ENCODE results near the gene WNK3.

Gene WNK3

GRCh38 chrX:54280466-54280865 lies 77.4 kb downstream of the WNK3 start:
- Histone ChIP-seq H3K4me2 (no peak overlapping the region), H4K20me1 (no peaks in the 10 kb centered on the region; a peak in 2 of 22 replicates), H3K9me3 (replicated peaks in 1 of 11) (peaks cover 0 to 9% (median 0%) of the 10 kb centered on the region in 11 experiments; a peak in 2 of 22 replicates), H3K27ac (no peak overlapping the region), H3K9ac (no peak overlapping the region), H3K27me3 (peaks cover 23 to 70% (median 54%) of the 10 kb centered on the region in 11 experiments; a peak in 21 of 22 replicates), H3K4me3 (no peak overlapping the region), H3K4me1 (no peaks in the 10 kb centered on the region), H3K36me3 (no peaks in the 10 kb centered on the region)
- no peak for TF ChIP-seq Cebpa-rat (IDR thresholded peaks at IDR 0.05)

- Histone ChIP-seq H4K20me1 (no peaks in the 10 kb centered on the region), H3K4me1 (no peaks in the 10 kb centered on the region), H3K9ac (no peak overlapping the region), H3K27ac (no peak overlapping the region), H3K9me3 (replicated peaks in 1 of 11) (no peaks in the 10 kb centered on the region), H3K4me2 (no peak overlapping the region), H3K4me3 (no peak overlapping the region), H3K36me3 (no peaks in the 10 kb centered on the region), H3K27me3 (peaks cover 60 to 99% (median 88%) of the 10 kb centered on the region in 11 experiments)
- no peak for TF ChIP-seq Cebpa-rat (IDR thresholded peaks at IDR 0.05)
These were observed 86.2 kb downstream of the WNK3 start for GRCh38 chrX:54271664-54272063.

- H3K27me3 ChIP-seq: peaks cover 70 to 95% (median 92%) of the 10 kb centered on the region in 11 experiments
- no peak for TF ChIP-seq Cebpa-rat (IDR thresholded peaks at IDR 0.05)
These were observed 109.5 kb downstream of the WNK3 start for GRCh38 chrX:54248309-54248708.

DNA sequence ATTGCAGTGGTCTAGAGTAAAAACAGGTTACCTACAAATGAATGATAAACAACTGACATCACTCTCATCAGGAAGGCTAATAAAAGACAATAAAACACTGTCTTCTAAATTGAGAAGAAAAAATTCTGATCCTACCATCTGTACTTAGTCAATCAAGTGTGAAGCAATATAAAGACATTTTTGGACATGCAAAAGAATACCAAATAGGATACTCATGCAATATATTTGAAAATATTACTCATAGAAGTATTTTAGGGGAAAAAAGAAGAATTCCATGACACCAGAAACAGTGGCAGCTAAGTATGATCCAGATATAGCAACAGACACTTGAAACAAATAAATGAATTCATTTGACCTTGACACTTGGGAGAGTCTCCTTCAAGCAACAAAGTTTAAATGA lies 111.0 kb downstream of the WNK3 start:
- Histone ChIP-seq H3K36me3 (no peaks in the 10 kb centered on the region), H3K4me2 (no peak overlapping the region), H3K9me3 (replicated peaks in 1 of 11) (no peaks in the 10 kb centered on the region), H3K4me3 (no peak overlapping the region), H3K27ac (no peak overlapping the region), H3K4me1 (no peaks in the 10 kb centered on the region), H3K27me3 (peaks cover 67 to 95% (median 91%) of the 10 kb centered on the region in 11 experiments), H4K20me1 (peaks cover 0 to 3% (median 0%) of the 10 kb centered on the region in 11 experiments; a peak in 2 of 22 replicates), H3K9ac (no peak overlapping the region)
- no peak for TF ChIP-seq Cebpa-rat (IDR thresholded peaks at IDR 0.05)

More at GRCh38 chrX:54248309-54248708, 109.5 kb downstream of the WNK3 start:
- no peaks in the 10 kb centered on the region for H3K9me3 ChIP-seq (replicated peaks in 1 of 11)
- H3K27ac ChIP-seq: no peak overlapping the region
- peaks cover 0 to 3% (median 0%) of the 10 kb centered on the region in 11 experiments; a peak in 2 of 22 replicates for H4K20me1 ChIP-seq
- H3K9ac ChIP-seq: no peak overlapping the region
- H3K4me1 ChIP-seq: no peaks in the 10 kb centered on the region
- no peak overlapping the region for H3K4me3 ChIP-seq
- no peaks in the 10 kb centered on the region for H3K36me3 ChIP-seq
- H3K4me2 ChIP-seq: no peak overlapping the region

GRCh38 chrX:54238588-54238987 lies 119.3 kb downstream of the WNK3 start:
- no peak overlapping the region for H3K4me2 ChIP-seq
- H3K9ac ChIP-seq: no peak overlapping the region
- TF ChIP-seq Cebpa-rat (IDR thresholded peaks at IDR 0.05): no peak
- H4K20me1 ChIP-seq: no peaks in the 10 kb centered on the region
- peaks cover 53 to 73% (median 67%) of the 10 kb centered on the region in 11 experiments for H3K27me3 ChIP-seq
- no peak overlapping the region for H3K4me3 ChIP-seq
- peaks cover 0 to 11% (median 3%) of the 10 kb centered on the region in 11 experiments; a peak in 6 of 22 replicates for H3K9me3 ChIP-seq (replicated peaks in 1 of 11)
- H3K36me3 ChIP-seq: no peaks in the 10 kb centered on the region
- H3K27ac ChIP-seq: no peak overlapping the region
- no peaks in the 10 kb centered on the region for H3K4me1 ChIP-seq

DNA sequence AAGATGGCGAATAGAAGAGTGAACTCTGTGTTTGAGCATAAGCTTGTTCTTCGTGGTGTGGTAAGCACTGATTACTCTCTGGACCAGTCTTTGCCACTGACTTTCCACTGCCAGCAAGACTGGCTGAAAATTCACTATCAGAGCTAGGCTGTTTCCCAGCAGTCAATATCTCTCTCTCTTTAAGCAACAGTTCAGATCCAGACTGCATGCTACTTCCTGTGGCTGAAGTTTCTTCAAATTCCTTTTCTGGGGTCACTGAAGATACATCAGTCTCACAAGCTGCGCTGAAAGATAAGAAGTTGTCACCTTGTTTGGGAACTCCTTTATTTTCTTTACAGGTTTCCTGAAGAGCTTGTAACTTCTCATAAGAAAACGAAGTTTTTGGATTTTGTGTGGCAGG lies 120.8 kb downstream of the WNK3 start:
- no peaks in the 10 kb centered on the region for H3K4me1 ChIP-seq
- no peaks in the 10 kb centered on the region for H4K20me1 ChIP-seq
- peaks cover 40 to 57% (median 51%) of the 10 kb centered on the region in 11 experiments for H3K27me3 ChIP-seq
- H3K4me3 ChIP-seq: no peak overlapping the region
- no peak overlapping the region for H3K9ac ChIP-seq
- no peaks in the 10 kb centered on the region for H3K36me3 ChIP-seq
- H3K4me2 ChIP-seq: no peak overlapping the region
- peaks cover 0 to 11% (median 3%) of the 10 kb centered on the region in 11 experiments; a peak in 6 of 22 replicates for H3K9me3 ChIP-seq (replicated peaks in 1 of 11)
- no peak for TF ChIP-seq Cebpa-rat (IDR thresholded peaks at IDR 0.05)
- no peak overlapping the region for H3K27ac ChIP-seq

DNA sequence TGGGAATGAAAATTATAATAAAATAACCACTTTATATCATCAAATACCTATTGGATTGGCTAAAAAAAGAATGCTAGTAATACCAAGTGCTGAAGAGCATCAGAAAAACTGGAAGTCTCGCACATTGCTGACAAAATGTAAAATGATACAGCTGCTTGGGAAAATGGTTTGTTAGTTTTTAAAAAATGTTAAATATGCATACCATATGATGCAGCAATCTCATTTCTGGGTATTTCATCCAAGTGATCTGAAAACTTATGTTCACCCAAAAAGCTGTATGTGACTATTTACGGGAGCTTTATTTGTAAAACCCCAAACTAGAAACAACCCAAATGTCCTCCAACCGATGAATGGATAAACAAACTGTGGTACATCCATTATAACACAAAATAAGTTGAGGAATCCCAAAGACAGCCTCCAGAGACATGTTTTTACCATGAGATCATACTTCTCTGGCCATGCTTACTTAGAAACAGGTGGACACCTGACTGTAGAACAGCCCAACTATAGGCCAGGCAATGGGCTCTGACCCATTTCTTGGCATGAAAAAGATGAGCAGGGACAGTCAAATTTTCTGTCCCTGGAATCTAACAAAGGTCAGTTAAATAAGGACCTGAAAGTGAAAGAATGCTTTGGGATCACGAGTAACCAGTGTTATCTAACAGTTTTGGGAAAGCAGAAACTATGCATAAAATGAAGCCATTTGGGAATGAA lies 127.3 kb downstream of the WNK3 start:
- Histone ChIP-seq H3K36me3 (no peaks in the 10 kb centered on the region), H3K4me1 (no peaks in the 10 kb centered on the region), H3K4me2 (no peak overlapping the region), H4K20me1 (no peaks in the 10 kb centered on the region), H3K4me3 (no peak overlapping the region), H3K9ac (no peak overlapping the region), H3K27me3 (peaks cover 0 to 18% (median 10%) of the 10 kb centered on the region in 11 experiments; a peak in 16 of 22 replicates), H3K27ac (no peak overlapping the region), H3K9me3 (replicated peaks in 1 of 11) (no peaks in the 10 kb centered on the region)
- TF ChIP-seq Cebpa-rat (IDR thresholded peaks at IDR 0.05): no peak

GRCh38 chrX:54223581-54223980 lies 134.3 kb downstream of the WNK3 start:
- Histone ChIP-seq H3K4me2 (no peak overlapping the region), H3K9me3 (replicated peaks in 1 of 11) (no peaks in the 10 kb centered on the region), H3K4me1 (no peaks in the 10 kb centered on the region), H3K36me3 (no peaks in the 10 kb centered on the region), H3K27me3 (peaks cover 7 to 42% (median 26%) of the 10 kb centered on the region in 11 experiments; a peak in 18 of 22 replicates), H3K4me3 (no peak overlapping the region), H3K27ac (no peak overlapping the region), H4K20me1 (no peaks in the 10 kb centered on the region), H3K9ac (no peak overlapping the region)
- no peak for TF ChIP-seq Cebpa-rat (IDR thresholded peaks at IDR 0.05)

DNA sequence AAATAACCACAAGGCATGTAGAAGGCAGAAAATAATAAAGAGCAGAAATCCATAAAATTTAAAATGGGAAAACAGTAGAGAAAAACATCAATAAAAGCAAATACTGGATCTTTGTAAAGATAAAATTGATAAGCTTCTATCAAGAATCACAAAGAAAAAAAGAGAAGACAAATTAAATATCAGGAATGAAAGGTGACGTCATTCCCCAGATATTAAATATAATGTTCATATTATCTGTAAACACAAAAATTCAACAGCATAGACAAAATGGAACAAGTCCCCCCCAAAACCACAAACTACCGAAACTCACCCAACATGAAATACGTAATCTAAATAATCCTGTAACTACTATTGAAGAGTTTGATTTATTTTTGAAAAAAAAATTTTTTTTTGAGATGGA lies 144.2 kb downstream of the WNK3 start:
- peaks cover 4 to 43% (median 18%) of the 10 kb centered on the region in 11 experiments; a peak in 15 of 22 replicates for H3K27me3 ChIP-seq
- no peak overlapping the region for H3K4me3 ChIP-seq
- H4K20me1 ChIP-seq: no peaks in the 10 kb centered on the region
- no peaks in the 10 kb centered on the region for H3K36me3 ChIP-seq
- TF ChIP-seq Cebpa-rat (IDR thresholded peaks at IDR 0.05): no peak
- H3K4me1 ChIP-seq: no peaks in the 10 kb centered on the region
- no peak overlapping the region for H3K4me2 ChIP-seq
- H3K9me3 ChIP-seq (replicated peaks in 1 of 11): peaks cover 15 to 26% (median 21%) of the 10 kb centered on the region in 11 experiments
- no peak overlapping the region for H3K9ac ChIP-seq
- no peak overlapping the region for H3K27ac ChIP-seq

- Histone ChIP-seq H3K4me2 (no peak overlapping the region), H3K4me3 (no peak overlapping the region), H3K9ac (no peak overlapping the region), H3K4me1 (no peaks in the 10 kb centered on the region), H3K27ac (no peak overlapping the region), H4K20me1 (no peaks in the 10 kb centered on the region), H3K27me3 (peaks cover 20 to 77% (median 55%) of the 10 kb centered on the region in 11 experiments), H3K9me3 (replicated peaks in 1 of 11) (peaks cover 0 to 5% (median 0%) of the 10 kb centered on the region in 11 experiments; a peak in 1 of 22 replicates), H3K36me3 (no peaks in the 10 kb centered on the region)
- TF ChIP-seq Cebpa-rat (IDR thresholded peaks at IDR 0.05): no peak
These were observed 149.3 kb downstream of the WNK3 start for GRCh38 chrX:54208531-54208930.
